HL-60 (cell line): Measurements from ENCODE around the gene FLT4.

Experiments used
- GABPA ChIP-seq: IDR thresholded peaks from 2 replicates; pipeline ENCODE4 v1.6.1; 2012; ENCODE audit warnings: low read depth
- POLR2AphosphoS5 ChIP-seq: IDR thresholded peaks from 2 replicates; pipeline ENCODE4 v1.6.1; 2012; ENCODE audit warnings: low read depth
- SPI1 ChIP-seq: IDR thresholded peaks from 2 replicates; pipeline ENCODE4 v1.6.1; 2012; ENCODE audit warnings: low read depth, mild to moderate bottlenecking, borderline replicate concordance
- TF ChIP-seq, protein P1 (sequence below): IDR thresholded peaks from one replicate; pipeline ENCODE4 v1.5.1; 2011; ENCODE audit warnings: low read length, control low read depth, inconsistent platforms; ENCODE audit not compliant: insufficient read depth
- TF ChIP-seq, protein P2 (sequence below): IDR thresholded peaks from 2 replicates; pipeline ENCODE4 v1.6.1; 2012; ENCODE audit warnings: low read depth; ENCODE audit not compliant: insufficient replicate concordance

DNA sequence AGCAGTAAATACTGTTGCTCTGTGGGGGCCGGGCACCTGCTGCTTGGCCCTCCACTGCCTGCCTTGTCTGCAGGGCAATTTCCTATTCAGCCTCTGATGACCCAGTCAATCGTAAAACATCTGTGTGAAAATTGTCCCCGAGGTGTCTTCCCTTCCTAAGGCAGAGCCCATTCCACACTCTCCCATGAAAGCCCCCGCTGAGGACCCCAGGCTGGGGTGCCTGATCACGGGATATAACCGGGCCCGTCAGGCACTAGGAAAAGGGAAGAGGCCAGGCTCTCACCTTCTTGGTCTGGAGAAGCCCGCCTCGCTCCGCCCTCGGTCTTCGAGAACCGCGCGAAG lies 30.9 kb downstream of the FLT4 start:
- TF ChIP-seq, protein P1, sequence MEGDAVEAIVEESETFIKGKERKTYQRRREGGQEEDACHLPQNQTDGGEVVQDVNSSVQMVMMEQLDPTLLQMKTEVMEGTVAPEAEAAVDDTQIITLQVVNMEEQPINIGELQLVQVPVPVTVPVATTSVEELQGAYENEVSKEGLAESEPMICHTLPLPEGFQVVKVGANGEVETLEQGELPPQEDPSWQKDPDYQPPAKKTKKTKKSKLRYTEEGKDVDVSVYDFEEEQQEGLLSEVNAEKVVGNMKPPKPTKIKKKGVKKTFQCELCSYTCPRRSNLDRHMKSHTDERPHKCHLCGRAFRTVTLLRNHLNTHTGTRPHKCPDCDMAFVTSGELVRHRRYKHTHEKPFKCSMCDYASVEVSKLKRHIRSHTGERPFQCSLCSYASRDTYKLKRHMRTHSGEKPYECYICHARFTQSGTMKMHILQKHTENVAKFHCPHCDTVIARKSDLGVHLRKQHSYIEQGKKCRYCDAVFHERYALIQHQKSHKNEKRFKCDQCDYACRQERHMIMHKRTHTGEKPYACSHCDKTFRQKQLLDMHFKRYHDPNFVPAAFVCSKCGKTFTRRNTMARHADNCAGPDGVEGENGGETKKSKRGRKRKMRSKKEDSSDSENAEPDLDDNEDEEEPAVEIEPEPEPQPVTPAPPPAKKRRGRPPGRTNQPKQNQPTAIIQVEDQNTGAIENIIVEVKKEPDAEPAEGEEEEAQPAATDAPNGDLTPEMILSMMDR, result no peak
- TF ChIP-seq POLR2AphosphoS5 (no peak), SPI1 (no peak), GABPA (no peak)
- TF ChIP-seq, protein P2, sequence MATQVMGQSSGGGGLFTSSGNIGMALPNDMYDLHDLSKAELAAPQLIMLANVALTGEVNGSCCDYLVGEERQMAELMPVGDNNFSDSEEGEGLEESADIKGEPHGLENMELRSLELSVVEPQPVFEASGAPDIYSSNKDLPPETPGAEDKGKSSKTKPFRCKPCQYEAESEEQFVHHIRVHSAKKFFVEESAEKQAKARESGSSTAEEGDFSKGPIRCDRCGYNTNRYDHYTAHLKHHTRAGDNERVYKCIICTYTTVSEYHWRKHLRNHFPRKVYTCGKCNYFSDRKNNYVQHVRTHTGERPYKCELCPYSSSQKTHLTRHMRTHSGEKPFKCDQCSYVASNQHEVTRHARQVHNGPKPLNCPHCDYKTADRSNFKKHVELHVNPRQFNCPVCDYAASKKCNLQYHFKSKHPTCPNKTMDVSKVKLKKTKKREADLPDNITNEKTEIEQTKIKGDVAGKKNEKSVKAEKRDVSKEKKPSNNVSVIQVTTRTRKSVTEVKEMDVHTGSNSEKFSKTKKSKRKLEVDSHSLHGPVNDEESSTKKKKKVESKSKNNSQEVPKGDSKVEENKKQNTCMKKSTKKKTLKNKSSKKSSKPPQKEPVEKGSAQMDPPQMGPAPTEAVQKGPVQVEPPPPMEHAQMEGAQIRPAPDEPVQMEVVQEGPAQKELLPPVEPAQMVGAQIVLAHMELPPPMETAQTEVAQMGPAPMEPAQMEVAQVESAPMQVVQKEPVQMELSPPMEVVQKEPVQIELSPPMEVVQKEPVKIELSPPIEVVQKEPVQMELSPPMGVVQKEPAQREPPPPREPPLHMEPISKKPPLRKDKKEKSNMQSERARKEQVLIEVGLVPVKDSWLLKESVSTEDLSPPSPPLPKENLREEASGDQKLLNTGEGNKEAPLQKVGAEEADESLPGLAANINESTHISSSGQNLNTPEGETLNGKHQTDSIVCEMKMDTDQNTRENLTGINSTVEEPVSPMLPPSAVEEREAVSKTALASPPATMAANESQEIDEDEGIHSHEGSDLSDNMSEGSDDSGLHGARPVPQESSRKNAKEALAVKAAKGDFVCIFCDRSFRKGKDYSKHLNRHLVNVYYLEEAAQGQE, result no peak
